Measurements from ENCODE around the gene CBX8. TPM values are rescaled to one million over a fixed set of nuclear protein-coding genes. Genes with fewer than 3 reads are reported as not detected.
"Not testable (repeated sequence)": the region's sequence is repeated elsewhere in the genome, so short reads cannot be mapped to it uniquely, and the experiment has no call there.

CBX8 gene
- total RNA-seq, 4 donors from 2014 or later, result 1.9 to 4.7 (median 4.2) TPM

- TF ChIP-seq POLR2A (IDR thresholded peaks at IDR 0.05) (no peak), CTCF (IDR thresholded peaks at IDR 0.05) (no peak)
- 60 to 67% methylated on average over 11 of the region's 11 CpGs for WGBS, 2 donors
- no peak overlapping the region for H3K4me3 ChIP-seq (ENCODE audit: low read depth, poor library complexity, severe bottlenecking)
- intact Hi-C loops (cut with DNase I; ENCODE audit: low total_unique reads), result loop anchor here (5.0 kb wide), 1 partner anchor 446 kb away; the partner anchor contains the start of genes SGSH and SLC26A11
- no peak for DNase-seq (ENCODE audit: low spot score in 2 of 2)
Observed at GRCh38 chr17:79776376-79777119, 20.3 kb downstream of the CBX8 start.

- 89% methylated on average over 6 of the region's 6 CpGs for WGBS, 2 donors
Observed at GRCh38 chr17:79775632-79776031, 21.2 kb downstream of the CBX8 start.

GRCh38 chr17:79774561-79774975 is 22.3 kb downstream of the CBX8 start:
- no peak overlapping the region for H3K4me3 ChIP-seq (ENCODE audit: low read depth, poor library complexity, severe bottlenecking)
- no peak for DNase-seq (ENCODE audit: low spot score in 2 of 2)
- intact Hi-C loops (cut with DNase I; ENCODE audit: low total_unique reads), result no loop called here
- TF ChIP-seq POLR2A (IDR thresholded peaks at IDR 0.05), result no peak
- TF ChIP-seq CTCF (IDR thresholded peaks at IDR 0.05), result no peak
- 77 to 88% methylated on average over 8 of the region's 8 CpGs for WGBS, 2 donors

More at GRCh38 chr17:79775632-79776031, 21.2 kb downstream of the CBX8 start:
- intact Hi-C loops (cut with DNase I; ENCODE audit: low total_unique reads), result loop anchor here (5.0 kb wide), 1 partner anchor 447 kb away; the partner anchor contains the start of genes SGSH and SLC26A11
- no peak overlapping the region for H3K4me3 ChIP-seq (ENCODE audit: low read depth, poor library complexity, severe bottlenecking)
- no peak for TF ChIP-seq POLR2A (IDR thresholded peaks at IDR 0.05)
- TF ChIP-seq CTCF (IDR thresholded peaks at IDR 0.05), result no peak
- DNase-seq (ENCODE audit: low spot score in 2 of 2), result no peak

- WGBS, 2 donors, result 71 to 80% methylated on average over 9 of the region's 9 CpGs
- intact Hi-C loops (cut with DNase I; ENCODE audit: low total_unique reads); DNase-seq (ENCODE audit: low spot score in 2 of 2); H3K4me3 ChIP-seq (ENCODE audit: low read depth, poor library complexity, severe bottlenecking): not testable (repeated sequence)
Observed at GRCh38 chr17:79772726-79773125, 24.2 kb downstream of the CBX8 start.

GRCh38 chr17:79771276-79771675 is 25.6 kb downstream of the CBX8 start:
- WGBS, 2 donors, result 89 to 90% methylated on average over 6 of the region's 6 CpGs
- TF ChIP-seq POLR2A (IDR thresholded peaks at IDR 0.05) (no peak), CTCF (IDR thresholded peaks at IDR 0.05) (no peak)

GRCh38 chr17:79769570-79770506 is 27.0 kb downstream of the CBX8 start:
- no peak for TF ChIP-seq POLR2A (IDR thresholded peaks at IDR 0.05)
- TF ChIP-seq CTCF (IDR thresholded peaks at IDR 0.05), result no peak
- WGBS, 2 donors, result 72 to 74% methylated on average over 25 to 28 of the region's 28 CpGs
- DNase-seq (ENCODE audit: low spot score in 2 of 2), result no peak
- H3K4me3 ChIP-seq (ENCODE audit: low read depth, poor library complexity, severe bottlenecking), result no peak overlapping the region
- intact Hi-C loops (cut with DNase I; ENCODE audit: low total_unique reads), result no loop called here

More at GRCh38 chr17:79771276-79771675, 25.6 kb downstream of the CBX8 start:
- no peak for DNase-seq (ENCODE audit: low spot score in 2 of 2)
- no peak overlapping the region for H3K4me3 ChIP-seq (ENCODE audit: low read depth, poor library complexity, severe bottlenecking)
- intact Hi-C loops (cut with DNase I; ENCODE audit: low total_unique reads), result no loop called here

Measured in lower leg skin (tissue), 4 donors.